Suprapubic skin (tissue), 4 donors: ENCODE measurements around the gene TTC28. TPM values are rescaled to one million over a fixed set of nuclear protein-coding genes. Genes with fewer than 3 reads are reported as not detected.

Experiments used
- DNase-seq, 2 donors: peaks; one replicate each; pipeline ENCODE4 v3.0.0-alpha.2; 2019; ENCODE audit warnings: low spot score in 2 of 2
- H3K27ac ChIP-seq: fragments of 200-600 bp; sonication (generic); one replicate; pipeline ENCODE4 v1.5.1; 2019
- H3K27me3 ChIP-seq: fragments of 200-600 bp; sonication (generic); one replicate; pipeline ENCODE4 v1.5.1; 2019
- H3K36me3 ChIP-seq: fragments of 200-600 bp; sonication (generic); one replicate; pipeline ENCODE4 v1.5.1; 2019
- H3K4me1 ChIP-seq: fragments of 200-600 bp; sonication (generic); one replicate; pipeline ENCODE4 v1.5.1; 2019
- H3K4me3 ChIP-seq: fragments of 200-600 bp; sonication (generic); one replicate; pipeline ENCODE4 v1.5.1; 2019; ENCODE audit warnings: mild to moderate bottlenecking
- H3K9me3 ChIP-seq: fragments of 200-600 bp; sonication (generic); one replicate; pipeline ENCODE4 v1.5.1; 2019
- EP300 ChIP-seq: sonication (generic); formaldehyde crosslinking; IDR thresholded peaks from one replicate; pipeline ENCODE4 v1.6.1; 2017; ENCODE audit warnings: antibody characterized with exemption
- POLR2A ChIP-seq, 2 donors: fragments of 450-650 bp; IDR thresholded peaks; one replicate each; pipeline ENCODE4 v1.6.1; 2017; ENCODE audit warnings: antibody characterized with exemption in 2 of 2, mild to moderate bottlenecking in 2 of 2, moderate library complexity in 2 of 2
- POLR2AphosphoS5 ChIP-seq, 3 donors: sonication (generic); formaldehyde crosslinking; IDR thresholded peaks; one replicate each; pipeline ENCODE4 v1.6.1; 2017; ENCODE audit warnings: antibody characterized with exemption in 3 of 3
- WGBS: methylation state at CpG from one replicate; pipeline ENCODE4 v1.1.5; 2018; 5-methylcytosine and 5-hydroxymethylcytosine counted together
- total RNA-seq, 4 donors: library from RNA; depleted of rRNA; stranded (reverse); fragments of >200 nt; gene quantifications; one replicate each; pipeline ENCODE4 v1.1.0, GENCODE V29; 2016
- TF ChIP-seq, protein P1 (sequence below), 2 donors: fragments of 200-600 bp in 1 of 2; fragments of 450-650 bp in 1 of 2; sonication (generic) in 1 of 2; IDR thresholded peaks; one replicate each; pipeline ENCODE4 v1.5.1; 2016 to 2019; ENCODE audit warnings: antibody characterized with exemption in 2 of 2, mild to moderate bottlenecking in 1 of 2, moderate library complexity in 1 of 2

TTC28 gene
- total RNA-seq, 4 donors from 2014 or later, result 8.1 to 23.1 (median 11.7) TPM

DNA sequence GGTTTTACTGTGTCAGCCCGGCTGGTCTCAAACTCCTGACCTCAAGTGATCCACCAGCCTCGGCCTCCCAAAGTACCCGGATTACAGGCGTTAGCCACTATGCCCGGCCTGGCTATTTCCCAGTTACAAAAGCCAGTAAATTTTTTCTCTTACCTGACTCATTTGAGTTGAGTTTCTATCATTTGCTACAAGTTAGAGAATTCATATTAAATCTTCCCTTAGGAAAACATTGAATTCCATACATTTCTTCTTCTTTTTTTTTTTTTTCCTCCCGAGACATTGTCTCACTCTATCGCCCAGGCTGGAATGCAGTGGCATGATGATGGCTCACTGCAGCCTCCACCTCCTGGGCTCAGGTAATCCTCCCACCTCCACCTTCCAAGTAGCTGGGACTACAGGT, 36.0 kb upstream of the TTC28 start:
- Histone ChIP-seq H3K4me1 (no peaks in the 10 kb centered on the region), H3K27ac (no peak overlapping the region), H3K4me3 (no peak overlapping the region), H3K9me3 (no peaks in the 10 kb centered on the region), H3K36me3 (no peaks in the 10 kb centered on the region), H3K27me3 (no peaks in the 10 kb centered on the region)
- 96% methylated on average over 7 of the region's 7 CpGs for WGBS
- TF ChIP-seq EP300 (no peak), POLR2A (IDR thresholded peaks at IDR 0.05) (no peak), POLR2AphosphoS5 (IDR thresholded peaks at IDR 0.05) (no peak)
- TF ChIP-seq, protein P1, sequence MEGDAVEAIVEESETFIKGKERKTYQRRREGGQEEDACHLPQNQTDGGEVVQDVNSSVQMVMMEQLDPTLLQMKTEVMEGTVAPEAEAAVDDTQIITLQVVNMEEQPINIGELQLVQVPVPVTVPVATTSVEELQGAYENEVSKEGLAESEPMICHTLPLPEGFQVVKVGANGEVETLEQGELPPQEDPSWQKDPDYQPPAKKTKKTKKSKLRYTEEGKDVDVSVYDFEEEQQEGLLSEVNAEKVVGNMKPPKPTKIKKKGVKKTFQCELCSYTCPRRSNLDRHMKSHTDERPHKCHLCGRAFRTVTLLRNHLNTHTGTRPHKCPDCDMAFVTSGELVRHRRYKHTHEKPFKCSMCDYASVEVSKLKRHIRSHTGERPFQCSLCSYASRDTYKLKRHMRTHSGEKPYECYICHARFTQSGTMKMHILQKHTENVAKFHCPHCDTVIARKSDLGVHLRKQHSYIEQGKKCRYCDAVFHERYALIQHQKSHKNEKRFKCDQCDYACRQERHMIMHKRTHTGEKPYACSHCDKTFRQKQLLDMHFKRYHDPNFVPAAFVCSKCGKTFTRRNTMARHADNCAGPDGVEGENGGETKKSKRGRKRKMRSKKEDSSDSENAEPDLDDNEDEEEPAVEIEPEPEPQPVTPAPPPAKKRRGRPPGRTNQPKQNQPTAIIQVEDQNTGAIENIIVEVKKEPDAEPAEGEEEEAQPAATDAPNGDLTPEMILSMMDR (IDR thresholded peaks at IDR 0.05), result no peak
- no peak for DNase-seq

GRCh38 chr22:28714043-28714628, 34.5 kb upstream of the TTC28 start:
- no peak for DNase-seq
- no peaks in the 10 kb centered on the region for H3K4me1 ChIP-seq
- TF ChIP-seq POLR2A (IDR thresholded peaks at IDR 0.05) (no peak), POLR2AphosphoS5 (IDR thresholded peaks at IDR 0.05) (no peak), EP300 (no peak)
- TF ChIP-seq, protein P1 (IDR thresholded peaks at IDR 0.05), result no peak
- H3K27me3 ChIP-seq, result no peaks in the 10 kb centered on the region
- H3K4me3 ChIP-seq, result no peak overlapping the region
- H3K27ac ChIP-seq, result no peak overlapping the region
- WGBS, result 91% methylated on average over 2 of the region's 2 CpGs
- no peaks in the 10 kb centered on the region for H3K36me3 ChIP-seq
- no peaks in the 10 kb centered on the region for H3K9me3 ChIP-seq

GRCh38 chr22:28711820-28712777, 32.5 kb upstream of the TTC28 start:
- H3K9me3 ChIP-seq, result no peaks in the 10 kb centered on the region
- no peaks in the 10 kb centered on the region for H3K27me3 ChIP-seq
- peak overlapping the region; percentile 31 for H3K27ac ChIP-seq
- H3K4me3 ChIP-seq, result no peak overlapping the region
- DNase-seq, result no peak
- H3K4me1 ChIP-seq, result no peaks in the 10 kb centered on the region
- TF ChIP-seq POLR2AphosphoS5 (IDR thresholded peaks at IDR 0.05), result peak in 1 of 3 donors; percentile 45
- TF ChIP-seq EP300, result no peak
- TF ChIP-seq, protein P1 (IDR thresholded peaks at IDR 0.05), result no peak
- no peak for TF ChIP-seq POLR2A (IDR thresholded peaks at IDR 0.05)
- H3K36me3 ChIP-seq, result no peaks in the 10 kb centered on the region
- WGBS, result 51% methylated on average over 6 of the region's 6 CpGs

GRCh38 chr22:28711341-28711740, 31.7 kb upstream of the TTC28 start:
- Histone ChIP-seq H3K27ac (peak overlapping the region; percentile 1), H3K4me3 (no peak overlapping the region), H3K4me1 (no peaks in the 10 kb centered on the region), H3K9me3 (no peaks in the 10 kb centered on the region), H3K36me3 (no peaks in the 10 kb centered on the region), H3K27me3 (no peaks in the 10 kb centered on the region)
- DNase-seq, result no peak
- no peak for TF ChIP-seq POLR2A (IDR thresholded peaks at IDR 0.05)
- TF ChIP-seq, protein P1 (IDR thresholded peaks at IDR 0.05), result no peak
- TF ChIP-seq EP300, result no peak
- no peak for TF ChIP-seq POLR2AphosphoS5 (IDR thresholded peaks at IDR 0.05)
- WGBS, result 50% methylated on average over 2 of the region's 2 CpGs

- TF ChIP-seq, protein P1 (IDR thresholded peaks at IDR 0.05), result no peak
- no peak for TF ChIP-seq POLR2A (IDR thresholded peaks at IDR 0.05)
- no peak for TF ChIP-seq POLR2AphosphoS5 (IDR thresholded peaks at IDR 0.05)
- TF ChIP-seq EP300, result no peak
- WGBS, result 44% methylated on average over 3 of the region's 3 CpGs
- H3K4me3 ChIP-seq, result no peak overlapping the region
- no peaks in the 10 kb centered on the region for H3K27me3 ChIP-seq
- no peaks in the 10 kb centered on the region for H3K36me3 ChIP-seq
- no peaks in the 10 kb centered on the region for H3K9me3 ChIP-seq
- peak overlapping the region; percentile 1 for H3K27ac ChIP-seq
- no peaks in the 10 kb centered on the region for H3K4me1 ChIP-seq
- DNase-seq, result no peak
Measured at GRCh38 chr22:28710576-28711191, 31.0 kb upstream of the TTC28 start.
